ENCODE results near the gene SLC37A3. TPM values are rescaled to one million over a fixed set of nuclear protein-coding genes. Genes with fewer than 3 reads are reported as not detected.

SLC37A3 gene
- total and polyA plus RNA-seq, 2 donors (not counting 1 experiment from before 2014, with no cell fraction given), result 9.1 to 20.1 TPM

- ATAC-seq (ENCODE audit: low read depth), result no peak
- no peak overlapping the region for H3K27ac Mint-ChIP-seq
- no peaks in the 10 kb centered on the region for H3K27me3 ChIP-seq (replicated peaks in 1 of 4; ENCODE audit: control extremely low read depth in 1 of 4, control insufficient read depth in 3 of 4, insufficient read depth in 4 of 4, low read length in 3 of 4)
- ChIA-PET POLR2A (interaction anchor here (0.6 kb wide), 1 partner anchor 86 kb away, joined by 3 read pairs; no protein-coding TSS in a partner anchor), CTCF (interaction anchor here (0.8 to 1.3 kb wide), 2 partner anchors 8 to 119 kb away, joined by 3 to 4 read pairs; no protein-coding TSS in a partner anchor)
- no peak overlapping the region for H2AFZ ChIP-seq (ENCODE audit: insufficient read depth, low read depth, low read length, poor library complexity, severe bottlenecking)
- 100% methylated on average over 4 of the region's 6 CpGs for WGBS (ENCODE audit: insufficient coverage)
- H3K4me1 Mint-ChIP-seq, result peaks cover 4% of the 10 kb centered on the region
- TF ChIP-seq CTCF (IDR thresholded peaks at IDR 0.05), result no peak
- TF ChIP-seq EZH2 (IDR thresholded peaks at IDR 0.05; ENCODE audit: borderline replicate concordance, insufficient read depth, low read depth, low read length, poor library complexity, severe bottlenecking), result no peak
- H3K27ac ChIP-seq (ENCODE audit: low read length in 2 of 2), result no peak overlapping the region
- no peaks in the 10 kb centered on the region for H3K4me1 ChIP-seq (ENCODE audit: control insufficient read depth in 2 of 2, insufficient read depth in 2 of 2, low read length in 2 of 2)
- no peak overlapping the region for H3K9ac ChIP-seq (ENCODE audit: low read length)
- H3K9me3 ChIP-seq (ENCODE audit: control extremely low read depth in 1 of 3, control insufficient read depth in 2 of 3, insufficient read depth in 1 of 3, low read length in 2 of 3), result no peaks in the 10 kb centered on the region
- H3K79me2 ChIP-seq (ENCODE audit: control insufficient read depth, insufficient read depth, low read length), result no peaks in the 10 kb centered on the region
- no peak overlapping the region for H3K4me3 Mint-ChIP-seq
- no peak overlapping the region for H3K4me3 ChIP-seq (ENCODE audit: control extremely low read depth in 1 of 5, extremely low read depth in 1 of 5, insufficient read depth in 1 of 5, low read depth in 2 of 5, low read length in 4 of 5)
- no peaks in the 10 kb centered on the region for H3K9me3 Mint-ChIP-seq (ENCODE audit: insufficient read depth)
- DNase-seq, result no peak
- H3K4me2 ChIP-seq (replicated peaks; ENCODE audit: low read depth, low read length, poor library complexity, severe bottlenecking), result no peak overlapping the region
- no peaks in the 10 kb centered on the region for H4K20me1 ChIP-seq (ENCODE audit: control insufficient read depth, insufficient read depth, low read length, poor library complexity, severe bottlenecking)
- intact Hi-C loops (cut with micrococcal nuclease), result no loop called here
- no peaks in the 10 kb centered on the region for H3K27me3 Mint-ChIP-seq
- H3K36me3 ChIP-seq (replicated peaks in 1 of 2; ENCODE audit: control extremely low read depth in 1 of 2, control insufficient read depth in 1 of 2, extremely low read depth in 1 of 2, insufficient read depth in 2 of 2, low read length in 1 of 2), result no peaks in the 10 kb centered on the region
Observed at GRCh38 chr7:140297192-140297591, 101.1 kb downstream of the SLC37A3 start.

GRCh38 chr7:140295224-140295738, 103.0 kb downstream of the SLC37A3 start:
- Mint-ChIP-seq H3K4me1 (peaks cover 4% of the 10 kb centered on the region), H3K9me3 (ENCODE audit: insufficient read depth) (no peaks in the 10 kb centered on the region), H3K4me3 (no peak overlapping the region), H3K27me3 (no peaks in the 10 kb centered on the region), H3K27ac (no peak overlapping the region)
- H2AFZ ChIP-seq (ENCODE audit: insufficient read depth, low read depth, low read length, poor library complexity, severe bottlenecking), result no peak overlapping the region
- intact Hi-C loops (cut with micrococcal nuclease), result no loop called here
- no peak overlapping the region for H3K27ac ChIP-seq (ENCODE audit: low read length in 2 of 2)
- H3K36me3 ChIP-seq (replicated peaks in 1 of 2; ENCODE audit: control extremely low read depth in 1 of 2, control insufficient read depth in 1 of 2, extremely low read depth in 1 of 2, insufficient read depth in 2 of 2, low read length in 1 of 2), result no peaks in the 10 kb centered on the region
- ChIA-PET POLR2A (no interaction called here), CTCF (no interaction called here)
- H3K79me2 ChIP-seq (ENCODE audit: control insufficient read depth, insufficient read depth, low read length), result no peaks in the 10 kb centered on the region
- no peak overlapping the region for H3K9ac ChIP-seq (ENCODE audit: low read length)
- H3K4me1 ChIP-seq (ENCODE audit: control insufficient read depth in 2 of 2, insufficient read depth in 2 of 2, low read length in 2 of 2), result no peaks in the 10 kb centered on the region
- H3K27me3 ChIP-seq (replicated peaks in 1 of 4; ENCODE audit: control extremely low read depth in 1 of 4, control insufficient read depth in 3 of 4, insufficient read depth in 4 of 4, low read length in 3 of 4), result no peaks in the 10 kb centered on the region
- no peak overlapping the region for H3K4me3 ChIP-seq (ENCODE audit: control extremely low read depth in 1 of 5, extremely low read depth in 1 of 5, insufficient read depth in 1 of 5, low read depth in 2 of 5, low read length in 4 of 5)
- 100% methylated on average over 8 of the region's 8 CpGs for WGBS (ENCODE audit: insufficient coverage)
- H3K4me2 ChIP-seq (replicated peaks; ENCODE audit: low read depth, low read length, poor library complexity, severe bottlenecking), result no peak overlapping the region
- no peak for DNase-seq
- no peaks in the 10 kb centered on the region for H3K9me3 ChIP-seq (ENCODE audit: control extremely low read depth in 1 of 3, control insufficient read depth in 2 of 3, insufficient read depth in 1 of 3, low read length in 2 of 3)
- ATAC-seq (ENCODE audit: low read depth), result no peak
- no peaks in the 10 kb centered on the region for H4K20me1 ChIP-seq (ENCODE audit: control insufficient read depth, insufficient read depth, low read length, poor library complexity, severe bottlenecking)
- TF ChIP-seq EZH2 (IDR thresholded peaks at IDR 0.05; ENCODE audit: borderline replicate concordance, insufficient read depth, low read depth, low read length, poor library complexity, severe bottlenecking), result no peak
- TF ChIP-seq CTCF (IDR thresholded peaks at IDR 0.05), result no peak

All from B cell (primary cell).